Caki2 (cell line): ENCODE measurements around the gene LTBP1. TPM values are rescaled to one million over a fixed set of nuclear protein-coding genes. Genes with fewer than 3 reads are reported as not detected.
A peak's percentile ranks its signal among the peaks of the same experiment; 100 is the strongest.

Experiments
- DNase-seq: peaks from one replicate; pipeline ENCODE4 v3.0.0-alpha.2; 2015; ENCODE audit warnings: low read depth
- in situ Hi-C: cut with HindIII; loops from 2 replicates; pipeline ENCODE4 v1.10.0; 2016; ENCODE audit warnings: low sequenced_read_pairs, low pct_unique_long_range_greater_than_20kb, mixed read lengths
- total RNA-seq: library from RNA; depleted of rRNA; stranded (reverse); fragments of >200 nt; shearing (Covaris generic); gene quantifications from 2 replicates; pipeline ENCODE4 v1.2.3, GENCODE V29; 2014; ENCODE audit warnings: low replicate concordance

Gene LTBP1
- total RNA-seq, 1 experiment from 2014 or later = 3.6 TPM

DNA sequence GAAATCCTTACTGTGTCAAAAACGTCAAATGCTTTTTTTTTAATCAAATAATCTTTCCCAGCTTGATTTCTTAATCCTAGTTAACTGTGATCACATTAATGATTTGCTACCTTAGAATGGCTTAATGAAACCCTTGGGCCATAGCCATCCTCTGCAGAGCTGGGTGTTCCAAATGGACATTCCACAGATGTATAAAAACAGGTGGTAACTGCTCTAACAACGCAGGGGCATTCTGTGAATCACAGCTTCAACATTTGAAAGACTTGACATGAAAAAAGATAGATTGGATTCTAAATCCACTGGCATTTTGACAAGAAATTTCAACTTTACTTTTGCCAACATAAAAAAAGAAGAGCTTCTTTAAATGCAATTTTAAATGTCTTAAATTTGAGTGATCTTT is 459.9 kb downstream of the LTBP1 start:
- in situ Hi-C loops = no loop called here
- peak; percentile 46 for DNase-seq

- in situ Hi-C loops = no loop called here
- DNase-seq = no peak
These were observed 461.4 kb downstream of the LTBP1 start for GRCh38 chr2:33408109-33408508.

DNA sequence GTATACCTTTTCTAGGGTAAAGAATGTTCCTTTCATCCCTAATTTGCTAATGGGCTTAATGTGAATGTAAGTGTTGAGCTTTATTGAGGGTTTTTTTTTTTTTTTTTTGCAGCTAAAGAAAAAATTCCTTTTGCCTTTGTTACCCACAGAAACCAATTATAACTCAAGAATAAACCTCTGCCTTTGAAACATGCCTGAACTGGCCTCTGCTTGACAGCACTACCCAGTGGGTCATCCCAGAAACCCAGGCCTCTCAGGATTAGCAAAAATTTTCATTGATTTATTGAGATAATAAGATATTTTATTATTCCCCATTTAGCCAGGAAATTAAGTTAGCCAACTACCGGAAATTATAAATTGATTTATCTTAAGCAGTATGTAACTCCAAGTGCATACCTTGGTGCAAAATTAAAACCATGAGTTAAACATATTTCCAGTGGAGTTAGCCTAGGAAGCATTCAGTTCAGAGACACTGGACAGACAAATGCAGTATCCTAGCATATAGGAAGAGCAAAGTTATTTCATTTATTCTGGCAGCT is 462.7 kb downstream of the LTBP1 start:
- in situ Hi-C loops = no loop called here
- DNase-seq = no peak

DNA sequence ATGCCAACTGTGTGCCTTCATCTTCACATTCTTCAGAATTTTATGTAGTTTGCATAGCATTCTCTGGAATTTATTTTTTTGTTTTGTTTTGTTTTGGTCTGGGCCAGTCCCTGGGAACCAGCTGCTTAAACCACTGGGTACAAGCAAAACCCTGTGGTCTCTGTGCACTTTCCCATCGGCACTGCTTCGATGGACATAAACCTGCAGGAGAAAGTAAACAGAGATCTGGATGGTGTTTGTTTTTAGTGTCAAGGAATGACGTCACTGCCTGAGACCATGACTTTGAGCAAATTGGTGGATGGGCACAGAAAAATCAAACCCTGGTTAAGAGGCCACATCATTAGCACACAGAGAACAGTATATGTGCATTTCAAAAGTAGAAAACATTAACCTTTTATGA is 465.0 kb downstream of the LTBP1 start:
- peak; percentile 80 for DNase-seq
- in situ Hi-C loops = no loop called here

DNA sequence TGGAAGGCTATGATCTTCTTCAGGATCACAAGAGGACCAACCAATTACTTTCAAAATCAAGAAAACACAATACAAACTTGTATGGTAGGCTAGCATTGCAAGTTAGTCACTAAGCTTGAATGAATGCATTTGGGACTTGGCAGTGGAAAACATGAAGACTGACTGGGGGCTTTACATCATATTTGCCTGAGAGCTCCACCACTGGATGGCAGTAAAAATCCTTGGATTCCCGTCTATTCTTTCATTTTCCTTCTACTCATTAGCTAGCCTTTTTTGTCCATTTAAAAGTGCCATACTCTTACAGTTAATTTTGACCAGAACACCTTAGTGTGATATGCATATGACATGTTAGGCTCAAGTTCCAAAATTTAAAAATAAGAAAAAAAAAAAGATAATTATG is 466.2 kb downstream of the LTBP1 start:
- DNase-seq = peak; percentile 29
- in situ Hi-C loops = no loop called here

DNA sequence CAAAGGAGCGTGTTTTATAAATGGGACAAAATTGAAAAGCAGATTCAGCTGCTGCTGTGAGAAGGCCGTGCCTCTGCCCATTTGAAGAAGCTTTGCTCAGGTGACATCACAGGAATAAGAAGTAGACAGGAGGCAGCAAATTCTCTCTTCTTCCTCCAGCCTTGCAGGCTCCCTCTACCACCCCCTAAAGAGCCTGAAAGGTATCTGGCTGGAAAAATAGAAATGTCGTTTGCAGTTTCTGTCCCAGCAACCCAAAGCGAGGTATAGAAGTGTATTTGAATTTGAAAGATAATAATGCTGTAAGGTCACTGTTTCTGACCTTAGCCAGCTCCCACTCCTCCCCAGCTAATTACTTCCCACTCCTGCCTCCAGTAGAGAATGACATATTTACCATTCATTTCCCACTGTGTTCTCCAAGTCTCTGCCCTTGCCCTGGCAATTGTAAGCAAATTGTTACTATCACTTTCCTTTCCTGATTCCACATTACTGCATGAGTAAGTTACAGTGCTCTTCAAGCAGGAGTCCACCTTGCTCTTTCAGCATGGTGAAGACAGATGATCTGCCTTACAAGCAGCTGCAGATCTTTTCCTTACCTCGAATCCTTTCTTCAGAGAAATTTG is 472.9 kb downstream of the LTBP1 start:
- no peak for DNase-seq

GRCh38 chr2:33420726-33421125 is 474.0 kb downstream of the LTBP1 start:
- no peak for DNase-seq

More for the DNA sequence above, 472.9 kb downstream of the LTBP1 start:
- in situ Hi-C loops = no loop called here

DNA sequence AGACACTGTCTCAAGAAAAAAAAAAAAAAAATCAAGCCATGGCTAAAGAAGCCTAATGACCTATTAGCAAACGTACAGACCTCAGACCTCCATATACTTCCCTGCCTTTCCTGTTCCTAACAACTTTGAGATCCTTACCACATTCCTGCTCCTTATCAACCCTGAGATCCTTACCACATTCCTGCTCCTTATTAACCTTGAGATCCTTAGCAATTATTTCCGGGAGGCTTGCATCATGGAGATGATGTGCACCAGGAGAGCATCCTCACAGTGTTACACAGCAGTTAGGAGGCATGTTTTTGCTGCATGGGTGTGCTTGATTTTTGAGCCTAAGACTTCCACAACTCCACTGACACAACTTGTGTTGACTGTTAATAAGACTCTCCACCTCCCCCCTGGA is 475.1 kb downstream of the LTBP1 start:
- DNase-seq = no peak
- in situ Hi-C loops = no loop called here

More at GRCh38 chr2:33420726-33421125, 474.0 kb downstream of the LTBP1 start:
- in situ Hi-C loops = no loop called here

GRCh38 chr2:33425161-33425560 is 478.4 kb downstream of the LTBP1 start:
- in situ Hi-C loops = no loop called here
- no peak for DNase-seq

- peak; percentile 52 for DNase-seq
- in situ Hi-C loops = no loop called here
These were observed 478.9 kb downstream of the LTBP1 start for GRCh38 chr2:33425586-33426031.

DNA sequence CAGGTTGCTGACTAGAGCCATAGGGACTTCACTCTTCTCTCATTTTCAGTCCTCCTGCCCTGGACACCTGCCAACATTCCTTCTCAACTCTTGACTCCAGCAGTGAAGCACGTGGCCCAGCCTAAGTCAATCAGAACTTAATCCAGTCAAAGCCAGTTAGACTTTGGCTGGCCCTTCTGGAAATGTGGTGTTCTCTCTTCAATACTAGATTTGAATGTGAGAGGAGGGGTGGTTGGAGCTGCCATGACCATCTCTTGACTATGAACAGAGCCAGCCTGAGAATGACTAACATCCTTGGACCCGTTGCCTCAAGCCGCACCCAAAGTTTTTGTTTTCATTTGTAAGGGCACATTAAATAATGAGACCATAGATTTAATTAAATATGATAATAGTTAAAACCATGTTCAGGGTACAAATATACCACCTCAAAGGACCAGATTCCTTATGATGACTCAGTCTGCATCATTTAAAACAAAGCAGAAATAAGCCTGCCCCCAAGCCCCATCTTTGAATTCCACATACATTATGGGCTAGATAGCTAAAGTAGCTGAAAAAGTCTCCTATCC is 480.0 kb downstream of the LTBP1 start:
- in situ Hi-C loops = no loop called here
- peak; percentile 40 for DNase-seq

DNA sequence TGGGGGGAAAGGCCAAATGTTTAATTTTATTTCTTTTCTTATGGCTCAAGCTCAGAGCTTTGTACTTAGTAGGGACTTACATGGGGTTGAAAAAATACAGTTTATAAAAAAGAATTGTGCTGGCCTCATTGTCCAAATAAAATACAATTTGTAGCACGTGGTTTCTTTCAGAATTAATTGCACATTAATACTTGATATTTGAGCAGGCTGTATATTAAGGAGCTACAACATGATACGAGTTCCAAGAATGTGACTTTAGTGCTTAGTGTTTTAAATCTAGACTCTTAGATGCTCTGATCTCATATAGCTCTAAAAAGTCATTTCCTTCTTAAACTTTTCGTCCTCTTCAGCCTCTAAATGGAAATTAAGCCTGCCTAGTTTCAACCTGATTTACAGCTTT is 483.3 kb downstream of the LTBP1 start:
- in situ Hi-C loops = no loop called here
- DNase-seq = no peak

DNA sequence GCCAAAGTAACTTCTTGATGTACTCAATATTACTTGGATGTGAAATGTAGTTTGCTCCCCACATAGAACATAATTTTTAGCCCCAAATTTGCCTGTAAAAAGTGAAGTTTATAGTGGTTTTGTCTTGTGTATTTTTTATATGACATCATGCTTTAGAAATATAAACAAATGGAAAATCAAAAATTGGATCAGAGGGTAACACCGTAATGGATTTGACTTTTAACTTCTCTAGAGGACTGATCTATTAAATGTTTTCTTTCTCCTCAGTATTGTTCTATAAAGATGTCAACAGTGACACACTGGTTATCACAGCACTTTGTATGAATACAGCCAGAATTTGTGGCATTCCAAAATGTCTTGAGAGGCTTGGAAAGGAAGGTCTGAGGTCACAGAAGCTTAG is 484.1 kb downstream of the LTBP1 start:
- in situ Hi-C loops = no loop called here
- DNase-seq = no peak

DNA sequence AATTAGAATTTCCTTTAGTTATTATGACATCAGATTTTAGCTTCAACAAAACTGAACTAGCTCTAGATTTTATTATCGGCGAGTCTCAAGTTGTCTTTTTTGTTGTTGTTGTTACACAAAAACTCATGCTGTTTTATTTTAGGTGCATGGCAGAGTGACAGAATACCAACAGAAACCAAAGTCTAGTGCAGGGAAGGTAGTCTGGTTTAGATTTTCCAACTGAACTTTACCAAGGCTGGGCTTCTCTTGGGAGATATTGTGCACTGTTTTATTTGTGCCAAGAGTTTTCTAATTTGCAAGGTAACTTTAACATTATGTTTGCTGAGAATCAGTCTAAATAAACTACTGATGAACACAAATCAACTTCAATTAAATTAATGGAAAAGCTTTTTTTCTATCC is 486.1 kb downstream of the LTBP1 start:
- in situ Hi-C loops = no loop called here
- no peak for DNase-seq

- in situ Hi-C loops = no loop called here
- no peak for DNase-seq
These were observed 486.8 kb downstream of the LTBP1 start for GRCh38 chr2:33433279-33434235.

GRCh38 chr2:33435518-33435917 is 488.8 kb downstream of the LTBP1 start:
- DNase-seq = no peak
- in situ Hi-C loops = no loop called here

- DNase-seq = no peak
- in situ Hi-C loops = no loop called here
These were observed 489.3 kb downstream of the LTBP1 start for GRCh38 chr2:33436083-33436482.

GRCh38 chr2:33437297-33437696 is 490.5 kb downstream of the LTBP1 start:
- DNase-seq = peak; percentile 39

DNA sequence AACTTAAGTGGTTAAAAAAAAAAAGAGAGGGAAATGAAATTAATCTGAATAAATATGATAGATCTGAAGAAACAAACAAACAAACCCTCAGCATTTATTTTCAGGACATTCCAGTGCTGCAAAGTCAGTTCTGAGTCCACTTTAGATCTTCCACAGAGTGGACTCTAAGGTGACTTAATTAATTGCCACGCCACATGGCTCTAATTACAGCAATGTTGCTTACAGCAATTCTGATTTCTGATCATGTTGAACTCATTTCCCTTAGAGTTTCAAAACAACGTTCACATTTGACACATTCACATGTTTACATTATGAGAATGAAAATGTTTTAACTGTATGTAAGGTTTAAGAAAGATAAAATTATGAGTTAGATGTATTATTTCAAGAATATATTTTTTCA is 491.1 kb downstream of the LTBP1 start:
- in situ Hi-C loops = no loop called here
- no peak for DNase-seq

More at GRCh38 chr2:33437297-33437696, 490.5 kb downstream of the LTBP1 start:
- in situ Hi-C loops = no loop called here
